ENCODE results near the gene PI4KB. TPM values are rescaled to one million over a fixed set of nuclear protein-coding genes. Genes with fewer than 3 reads are reported as not detected.

PI4KB gene
- total RNA-seq, 2 donors from 2014 or later = 39.6 to 40.2 TPM

GRCh38 chr1:151342021-151342420 is 14.8 kb upstream of the PI4KB start:
- Histone ChIP-seq H3K4me1 (peaks cover 9% of the 10 kb centered on the region), H3K27ac (no peak overlapping the region), H3K36me3 (replicated peaks in 1 of 2; ENCODE audit: insufficient read depth in 1 of 2, low read depth in 2 of 2) (peaks cover 0 to 8% of the 10 kb centered on the region in 2 donors), H3K27me3 (no peaks in the 10 kb centered on the region), H3K9me3 (no peaks in the 10 kb centered on the region), H3K4me3 (no peak overlapping the region)
- DNase-seq = no peak
- intact Hi-C loops (cut with DNase I) = loop anchor here (5.0 kb wide), 1 partner anchor 40 kb away; no protein-coding TSS in a partner anchor
- WGBS, 2 donors = 86% methylated on average over 2 of the region's 2 CpGs
- TF ChIP-seq, protein P1, sequence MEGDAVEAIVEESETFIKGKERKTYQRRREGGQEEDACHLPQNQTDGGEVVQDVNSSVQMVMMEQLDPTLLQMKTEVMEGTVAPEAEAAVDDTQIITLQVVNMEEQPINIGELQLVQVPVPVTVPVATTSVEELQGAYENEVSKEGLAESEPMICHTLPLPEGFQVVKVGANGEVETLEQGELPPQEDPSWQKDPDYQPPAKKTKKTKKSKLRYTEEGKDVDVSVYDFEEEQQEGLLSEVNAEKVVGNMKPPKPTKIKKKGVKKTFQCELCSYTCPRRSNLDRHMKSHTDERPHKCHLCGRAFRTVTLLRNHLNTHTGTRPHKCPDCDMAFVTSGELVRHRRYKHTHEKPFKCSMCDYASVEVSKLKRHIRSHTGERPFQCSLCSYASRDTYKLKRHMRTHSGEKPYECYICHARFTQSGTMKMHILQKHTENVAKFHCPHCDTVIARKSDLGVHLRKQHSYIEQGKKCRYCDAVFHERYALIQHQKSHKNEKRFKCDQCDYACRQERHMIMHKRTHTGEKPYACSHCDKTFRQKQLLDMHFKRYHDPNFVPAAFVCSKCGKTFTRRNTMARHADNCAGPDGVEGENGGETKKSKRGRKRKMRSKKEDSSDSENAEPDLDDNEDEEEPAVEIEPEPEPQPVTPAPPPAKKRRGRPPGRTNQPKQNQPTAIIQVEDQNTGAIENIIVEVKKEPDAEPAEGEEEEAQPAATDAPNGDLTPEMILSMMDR (IDR thresholded peaks at IDR 0.05) = no peak
- no peak for ATAC-seq

- ATAC-seq (peak; percentile 90), DNase-seq (peak; percentile 44 to 70 (median 53))
- 28 to 33% methylated on average over 7 of the region's 7 CpGs for WGBS, 2 donors
- H3K4me1 ChIP-seq = peaks cover 3% of the 10 kb centered on the region
- no peak for TF ChIP-seq POLR2A (IDR thresholded peaks at IDR 0.05)
- TF ChIP-seq, protein P1 (IDR thresholded peaks at IDR 0.05) = peak; percentile 29 to 84 (median 80)
- H3K27me3 ChIP-seq = no peaks in the 10 kb centered on the region
- no peak overlapping the region for H3K4me3 ChIP-seq
- peaks cover 0 to 8% of the 10 kb centered on the region in 2 donors for H3K36me3 ChIP-seq (replicated peaks in 1 of 2; ENCODE audit: insufficient read depth in 1 of 2, low read depth in 2 of 2)
- intact Hi-C loops (cut with DNase I) = loop anchor here (5.0 kb wide), 1 partner anchor 39 kb away; no protein-coding TSS in a partner anchor
- H3K9me3 ChIP-seq = no peaks in the 10 kb centered on the region
- peak overlapping the region in 2 of 4 donors; percentile 30 to 37 for H3K27ac ChIP-seq
These were observed 13.9 kb upstream of the PI4KB start for GRCh38 chr1:151340870-151341754.

- Histone ChIP-seq H3K27me3 (no peaks in the 10 kb centered on the region), H3K36me3 (replicated peaks in 1 of 2; ENCODE audit: insufficient read depth in 1 of 2, low read depth in 2 of 2) (no peaks in the 10 kb centered on the region), H3K4me1 (no peaks in the 10 kb centered on the region), H3K27ac (no peak overlapping the region), H3K4me3 (no peak overlapping the region), H3K9me3 (no peaks in the 10 kb centered on the region)
- DNase-seq (no peak), ATAC-seq (no peak)
- TF ChIP-seq POLR2A (IDR thresholded peaks at IDR 0.05) = no peak
- TF ChIP-seq, protein P1 (IDR thresholded peaks at IDR 0.05) = no peak
- 93% methylated on average over 3 of the region's 3 CpGs for WGBS, 2 donors
- intact Hi-C loops (cut with DNase I) = no loop called here
These were observed 9.3 kb upstream of the PI4KB start for GRCh38 chr1:151336556-151336955.

GRCh38 chr1:151334822-151335221 is 7.6 kb upstream of the PI4KB start:
- no peak for TF ChIP-seq POLR2A (IDR thresholded peaks at IDR 0.05)
- TF ChIP-seq, protein P1 (IDR thresholded peaks at IDR 0.05) = no peak
- H3K9me3 ChIP-seq = no peaks in the 10 kb centered on the region
- no peaks in the 10 kb centered on the region for H3K27me3 ChIP-seq
- intact Hi-C loops (cut with DNase I) = no loop called here
- H3K36me3 ChIP-seq (replicated peaks in 1 of 2; ENCODE audit: insufficient read depth in 1 of 2, low read depth in 2 of 2) = no peaks in the 10 kb centered on the region
- DNase-seq = no peak
- WGBS, 2 donors = 77 to 84% methylated on average over 5 of the region's 5 CpGs
- no peak overlapping the region for H3K27ac ChIP-seq
- no peak for ATAC-seq
- no peaks in the 10 kb centered on the region for H3K4me1 ChIP-seq
- H3K4me3 ChIP-seq = no peak overlapping the region

All from body of pancreas (tissue), 4 donors.